A204.1 (cell line): ENCODE data around the gene CRCP.

Source experiments
- FAIRE-seq: peaks from 2 replicates; lab custom pipeline; 2012; peaks lifted over from hg19 to GRCh38; lab: Jason Lieb, UNC

CRCP gene

DNA sequence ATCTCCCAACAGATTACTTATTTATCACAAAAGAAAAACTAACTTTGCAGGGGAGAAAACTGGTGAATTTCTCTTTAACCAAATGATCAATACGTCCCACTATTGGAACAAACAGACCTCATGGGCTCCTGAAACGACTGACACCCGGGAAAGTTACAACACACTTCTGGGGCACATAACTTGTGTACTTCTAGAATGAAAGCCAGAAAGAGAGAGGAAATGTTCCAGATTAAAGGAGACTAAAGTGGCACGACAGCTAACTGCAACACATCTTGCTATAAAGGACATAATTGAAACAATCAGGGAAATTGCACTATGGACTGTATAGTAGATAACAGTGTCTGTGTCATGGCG is 75.8 kb downstream of the CRCP start:
- FAIRE-seq: no peak

DNA sequence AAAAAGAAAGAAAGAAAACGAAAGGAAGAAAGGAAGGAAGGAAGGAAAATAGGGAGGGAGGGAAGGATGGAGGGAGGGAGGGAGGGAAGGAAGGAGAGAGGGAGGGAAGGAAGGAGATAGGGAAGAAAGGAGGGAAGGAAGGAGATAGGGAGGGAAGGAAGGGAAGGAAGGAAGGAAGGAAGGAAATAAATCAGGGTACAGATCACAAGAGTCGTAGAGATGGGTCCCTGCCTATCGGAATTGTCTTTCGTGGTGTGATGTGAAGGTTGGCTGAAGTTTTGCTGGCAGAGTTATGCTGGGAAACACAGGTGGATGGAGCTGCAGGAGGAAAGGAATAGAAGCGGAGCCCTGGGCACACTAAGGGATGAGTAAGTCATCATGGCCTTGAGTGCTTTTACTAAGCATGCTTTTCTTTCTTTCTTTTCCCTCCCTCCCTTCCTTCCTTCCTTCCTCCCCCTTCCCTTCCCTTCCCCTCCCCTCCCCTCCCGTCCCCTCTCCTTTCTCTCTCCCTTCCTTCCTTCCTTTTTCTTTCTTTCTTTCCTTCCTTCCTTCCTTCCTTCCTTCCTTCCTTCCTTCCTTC is 78.6 kb downstream of the CRCP start:
- FAIRE-seq: no peak

DNA sequence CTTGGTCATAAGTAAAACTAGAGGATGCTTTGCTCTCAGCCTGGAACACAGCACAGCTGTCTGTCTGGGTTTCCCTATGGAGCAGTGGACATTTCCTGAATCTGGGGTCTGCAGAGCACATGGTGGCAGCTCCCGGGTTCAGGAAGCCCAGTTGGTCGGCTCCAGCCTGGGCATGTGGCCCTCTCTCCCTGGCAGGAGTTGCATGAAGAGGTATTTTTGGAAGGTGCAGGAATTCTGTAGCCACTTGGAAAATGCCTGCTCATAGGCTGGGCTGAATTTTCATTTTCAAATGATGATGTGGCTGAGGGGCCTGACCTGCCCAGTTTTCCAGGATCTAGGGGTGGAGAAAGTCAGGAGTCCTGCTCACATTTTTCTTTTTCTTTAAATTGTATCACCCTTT is 83.8 kb downstream of the CRCP start:
- FAIRE-seq: no peak

DNA sequence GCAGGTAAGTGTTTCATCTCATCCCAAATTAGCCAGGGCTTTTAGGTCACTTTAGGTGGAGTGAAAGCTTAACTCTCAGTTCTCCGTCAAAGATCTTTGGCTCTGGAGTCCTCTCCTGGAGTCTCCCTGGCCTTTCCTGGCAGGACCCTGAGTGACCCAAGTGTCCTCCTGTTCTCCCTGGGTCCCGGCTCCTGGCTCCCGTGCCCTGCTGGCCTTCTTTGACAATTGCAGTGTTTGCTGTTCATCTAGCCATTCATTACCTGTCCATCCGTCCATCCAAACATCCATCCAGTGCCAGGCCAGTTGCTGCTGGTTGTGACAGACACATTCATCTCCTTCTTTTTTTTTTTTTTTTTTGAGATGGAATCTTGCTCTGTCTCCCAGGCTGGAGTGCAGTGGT is 84.3 kb downstream of the CRCP start:
- no peak for FAIRE-seq

DNA sequence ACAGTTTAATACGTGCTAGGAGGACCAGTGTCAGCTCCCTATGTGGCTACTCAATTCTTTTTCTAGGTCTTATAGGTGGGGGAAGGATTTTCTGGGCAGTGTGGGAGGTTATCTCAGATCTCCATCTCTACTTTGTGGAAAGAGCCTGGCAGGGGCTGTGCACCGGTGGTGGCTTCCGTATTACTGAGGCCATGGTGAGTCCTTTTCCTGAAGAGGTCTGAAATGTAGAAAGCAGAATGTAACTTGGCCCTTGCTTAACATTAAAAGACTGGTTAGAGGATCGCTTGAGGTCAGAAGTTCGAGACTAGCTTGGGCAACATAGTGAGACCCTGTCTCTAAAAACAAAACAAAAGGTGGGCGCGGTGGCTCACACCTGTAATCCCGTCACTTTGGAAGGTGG is 87.8 kb downstream of the CRCP start:
- no peak for FAIRE-seq
